Measurements from ENCODE around the gene ARF1. TPM values are rescaled to one million over a fixed set of nuclear protein-coding genes. Genes with fewer than 3 reads are reported as not detected.

ARF1 gene
- total RNA-seq = 100 to 1,000 TPM; 327 to 369 TPM

GRCh38 chr1:228082214-228082917, at the start of gene ARF1:
Gene ARF1 (plus strand): TSS chr1:228082708. CDS start chr1:228097115, 14,407 bp downstream.
- peak; percentile 86 to 90 for ATAC-seq (replicated peaks in 1 of 2)
- DNase-seq = peak; percentile 91 to 97
- peak within 1 kb of the TSS; percentile 97 for H3K27ac Mint-ChIP-seq
- H3K36me3 Mint-ChIP-seq (ENCODE audit: insufficient read depth in 2 of 2) = peaks cover 14 to 16% of the 10 kb centered on the region in 2 donors
- H3K4me3 Mint-ChIP-seq = peak within 1 kb of the TSS; percentile 88 to 91
- H3K9me3 Mint-ChIP-seq = no peaks in the 10 kb centered on the region
- H3K27me3 Mint-ChIP-seq (ENCODE audit: low read depth) = no peaks in the 10 kb centered on the region
- H3K4me1 Mint-ChIP-seq (ENCODE audit: low read depth) = peaks cover 55% of the 10 kb centered on the region

- ATAC-seq (replicated peaks in 1 of 2) (no peak), DNase-seq (no peak)
- Mint-ChIP-seq H3K27ac (peak overlapping the region; percentile 3), H3K4me1 (ENCODE audit: low read depth) (no peaks in the 10 kb centered on the region), H3K27me3 (ENCODE audit: low read depth) (no peaks in the 10 kb centered on the region), H3K36me3 (ENCODE audit: insufficient read depth in 2 of 2) (no peaks in the 10 kb centered on the region), H3K9me3 (peaks cover 0 to 2% of the 10 kb centered on the region in 2 donors), H3K4me3 (no peak overlapping the region)
These were observed 49.1 kb upstream of the ARF1 start for GRCh38 chr1:228033376-228033775.

GRCh38 chr1:228034954-228035837, 47.3 kb upstream of the ARF1 start:
- no peak for ATAC-seq (replicated peaks in 1 of 2)
- H3K9me3 Mint-ChIP-seq = peaks cover 0 to 2% of the 10 kb centered on the region in 2 donors

GRCh38 chr1:228035844-228036243, 46.7 kb upstream of the ARF1 start:
- peaks cover 8% of the 10 kb centered on the region for H3K27me3 Mint-ChIP-seq (ENCODE audit: low read depth)
- no peak overlapping the region for H3K27ac Mint-ChIP-seq
- H3K4me1 Mint-ChIP-seq (ENCODE audit: low read depth) = no peaks in the 10 kb centered on the region
- DNase-seq = no peak
- no peak for ATAC-seq (replicated peaks in 1 of 2)
- H3K4me3 Mint-ChIP-seq = no peak overlapping the region
- H3K9me3 Mint-ChIP-seq = peaks cover 0 to 2% of the 10 kb centered on the region in 2 donors
- H3K36me3 Mint-ChIP-seq (ENCODE audit: insufficient read depth in 2 of 2) = no peaks in the 10 kb centered on the region

More at GRCh38 chr1:228034954-228035837, 47.3 kb upstream of the ARF1 start:
- Mint-ChIP-seq H3K27me3 (ENCODE audit: low read depth) (peaks cover 4% of the 10 kb centered on the region), H3K27ac (no peak overlapping the region), H3K36me3 (ENCODE audit: insufficient read depth in 2 of 2) (no peaks in the 10 kb centered on the region), H3K4me1 (ENCODE audit: low read depth) (no peaks in the 10 kb centered on the region), H3K4me3 (no peak overlapping the region)
- no peak for DNase-seq

- no peak for DNase-seq
- Mint-ChIP-seq H3K4me1 (ENCODE audit: low read depth) (no peaks in the 10 kb centered on the region), H3K27ac (no peak overlapping the region), H3K4me3 (no peak overlapping the region), H3K36me3 (ENCODE audit: insufficient read depth in 2 of 2) (no peaks in the 10 kb centered on the region), H3K27me3 (ENCODE audit: low read depth) (peaks cover 8% of the 10 kb centered on the region), H3K9me3 (peaks cover 0 to 2% of the 10 kb centered on the region in 2 donors)
- no peak for ATAC-seq (replicated peaks in 1 of 2)
These were observed 45.7 kb upstream of the ARF1 start for GRCh38 chr1:228036701-228037231.

- Mint-ChIP-seq H3K27ac (no peak overlapping the region), H3K9me3 (peaks cover 0 to 2% of the 10 kb centered on the region in 2 donors), H3K27me3 (ENCODE audit: low read depth) (peaks cover 8% of the 10 kb centered on the region), H3K4me3 (peak overlapping the region; percentile 22 to 60), H3K4me1 (ENCODE audit: low read depth) (no peaks in the 10 kb centered on the region), H3K36me3 (ENCODE audit: insufficient read depth in 2 of 2) (no peaks in the 10 kb centered on the region)
- ATAC-seq (replicated peaks in 1 of 2) (peak; percentile 90 to 92), DNase-seq (peak; percentile 47 to 53)
These were observed 44.8 kb upstream of the ARF1 start for GRCh38 chr1:228037401-228038386.

GRCh38 chr1:228038387-228039005, 44.0 kb upstream of the ARF1 start:
- H3K27me3 Mint-ChIP-seq (ENCODE audit: low read depth) = peaks cover 8% of the 10 kb centered on the region
- no peaks in the 10 kb centered on the region for H3K4me1 Mint-ChIP-seq (ENCODE audit: low read depth)
- H3K4me3 Mint-ChIP-seq = no peak overlapping the region
- DNase-seq = no peak
- no peak overlapping the region for H3K27ac Mint-ChIP-seq
- H3K9me3 Mint-ChIP-seq = no peaks in the 10 kb centered on the region
- no peaks in the 10 kb centered on the region for H3K36me3 Mint-ChIP-seq (ENCODE audit: insufficient read depth in 2 of 2)
- no peak for ATAC-seq (replicated peaks in 1 of 2)

- Mint-ChIP-seq H3K27me3 (ENCODE audit: low read depth) (peaks cover 8% of the 10 kb centered on the region), H3K4me3 (no peak overlapping the region), H3K36me3 (ENCODE audit: insufficient read depth in 2 of 2) (no peaks in the 10 kb centered on the region), H3K4me1 (ENCODE audit: low read depth) (no peaks in the 10 kb centered on the region), H3K9me3 (no peaks in the 10 kb centered on the region), H3K27ac (no peak overlapping the region)
- DNase-seq = no peak
- no peak for ATAC-seq (replicated peaks in 1 of 2)
These were observed 43.3 kb upstream of the ARF1 start for GRCh38 chr1:228039006-228039903.

GRCh38 chr1:228039986-228040385, 42.5 kb upstream of the ARF1 start:
- DNase-seq (no peak), ATAC-seq (replicated peaks in 1 of 2) (no peak)
- Mint-ChIP-seq H3K27ac (no peak overlapping the region), H3K27me3 (ENCODE audit: low read depth) (peaks cover 8% of the 10 kb centered on the region), H3K9me3 (no peaks in the 10 kb centered on the region), H3K36me3 (ENCODE audit: insufficient read depth in 2 of 2) (no peaks in the 10 kb centered on the region), H3K4me3 (no peak overlapping the region), H3K4me1 (ENCODE audit: low read depth) (no peaks in the 10 kb centered on the region)

GRCh38 chr1:228041316-228041715, 41.2 kb upstream of the ARF1 start:
- Mint-ChIP-seq H3K4me1 (ENCODE audit: low read depth) (no peaks in the 10 kb centered on the region), H3K4me3 (no peak overlapping the region), H3K27ac (no peak overlapping the region), H3K9me3 (peaks cover 0 to 2% of the 10 kb centered on the region in 2 donors), H3K36me3 (ENCODE audit: insufficient read depth in 2 of 2) (no peaks in the 10 kb centered on the region), H3K27me3 (ENCODE audit: low read depth) (peaks cover 8% of the 10 kb centered on the region)
- ATAC-seq (replicated peaks in 1 of 2) (no peak), DNase-seq (no peak)

GRCh38 chr1:228042508-228042907, 40.0 kb upstream of the ARF1 start:
- peaks cover 8% of the 10 kb centered on the region for H3K27me3 Mint-ChIP-seq (ENCODE audit: low read depth)
- H3K36me3 Mint-ChIP-seq (ENCODE audit: insufficient read depth in 2 of 2) = no peaks in the 10 kb centered on the region
- H3K27ac Mint-ChIP-seq = no peak overlapping the region
- no peaks in the 10 kb centered on the region for H3K4me1 Mint-ChIP-seq (ENCODE audit: low read depth)
- DNase-seq (no peak), ATAC-seq (replicated peaks in 1 of 2) (no peak)
- H3K9me3 Mint-ChIP-seq = peaks cover 0 to 5% of the 10 kb centered on the region in 2 donors
- no peak overlapping the region for H3K4me3 Mint-ChIP-seq
